Breast epithelium (tissue), 4 donors: ENCODE measurements around the gene NGB. TPM values are rescaled to one million over a fixed set of nuclear protein-coding genes. Genes with fewer than 3 reads are reported as not detected.

Source experiments
- DNase-seq, 2 donors: peaks; one replicate each; pipeline ENCODE4 v3.0.0-alpha.2; 2019; ENCODE audit warnings: low spot score in 2 of 2
- H3K27ac ChIP-seq, 2 donors: fragments of 200-600 bp; sonication (generic) in 1 of 2; one replicate each; pipeline ENCODE4 v1.5.1; 2016 to 2019; ENCODE audit warnings: mild to moderate bottlenecking in 1 of 2
- H3K27me3 ChIP-seq, 2 donors: fragments of 200-600 bp; sonication (generic) in 1 of 2; one replicate each; pipeline versions ENCODE4 v1.5.1 to v1.6.0; 2017 to 2019; ENCODE audit warnings: control low read depth in 1 of 2, mild to moderate bottlenecking in 1 of 2
- H3K36me3 ChIP-seq: fragments of 200-600 bp; one replicate; pipeline ENCODE4 v1.5.1; 2019
- H3K4me1 ChIP-seq, 2 donors: fragments of 200-600 bp; sonication (generic); one replicate each; pipeline ENCODE4 v1.5.1; 2016 to 2019; ENCODE audit warnings: control low read depth in 1 of 2
- H3K4me3 ChIP-seq, 3 donors: fragments of 200-600 bp; sonication (generic); 1 replicate in 2 of 3; 2 replicates in 1 of 3; pipeline ENCODE4 v1.5.1; 2016 to 2019; ENCODE audit warnings: mild to moderate bottlenecking in 3 of 3, moderate library complexity in 2 of 3
- H3K9me3 ChIP-seq, 2 donors: fragments of 200-600 bp; sonication (generic) in 1 of 2; one replicate each; pipeline ENCODE4 v1.5.1; 2016 to 2019; ENCODE audit warnings: control low read depth in 1 of 2
- CTCF ChIP-seq, 3 donors: fragments of 450-650 bp; IDR thresholded peaks; one replicate each; pipeline ENCODE4 v1.5.1; 2016 to 2017; ENCODE audit warnings: antibody characterized with exemption in 3 of 3, mild to moderate bottlenecking in 3 of 3, moderate library complexity in 3 of 3
- POLR2A ChIP-seq: fragments of 450-650 bp; IDR thresholded peaks from one replicate; pipeline ENCODE4 v1.6.1; 2016; ENCODE audit warnings: antibody characterized with exemption, mild to moderate bottlenecking, moderate library complexity
- POLR2AphosphoS5 ChIP-seq, 3 donors: sonication (generic); formaldehyde crosslinking; IDR thresholded peaks; one replicate each; pipeline ENCODE4 v1.6.1; 2017; ENCODE audit warnings: antibody characterized with exemption in 3 of 3
- intact Hi-C: fragments of 100-400 bp; cut with DNase I; formaldehyde crosslinking; loops from one replicate; pipeline ENCODE4 v1.15.1; 2023; ENCODE audit warnings: low total_unique reads
- total RNA-seq, 3 donors: library from RNA; depleted of rRNA; stranded (reverse); fragments of >200 nt; gene quantifications; one replicate each; pipeline ENCODE4 v1.1.0, GENCODE V29; 2016

The NGB gene
- total RNA-seq, 3 donors from 2014 or later: not detected

GRCh38 chr14:77243853-77244252 lies 27.2 kb downstream of the NGB start:
- Histone ChIP-seq H3K9me3 (no peaks in the 10 kb centered on the region), H3K4me3 (no peak overlapping the region), H3K4me1 (no peaks in the 10 kb centered on the region), H3K27ac (no peak overlapping the region), H3K27me3 (no peaks in the 10 kb centered on the region), H3K36me3 (no peaks in the 10 kb centered on the region)
- TF ChIP-seq POLR2AphosphoS5 (IDR thresholded peaks at IDR 0.05) (no peak), CTCF (IDR thresholded peaks at IDR 0.05) (no peak), POLR2A (no peak)
- DNase-seq: no peak
- intact Hi-C loops: no loop called here

- Histone ChIP-seq H3K27me3 (no peaks in the 10 kb centered on the region), H3K36me3 (no peaks in the 10 kb centered on the region), H3K4me1 (no peaks in the 10 kb centered on the region), H3K9me3 (no peaks in the 10 kb centered on the region), H3K4me3 (no peak overlapping the region), H3K27ac (no peak overlapping the region)
- TF ChIP-seq POLR2A (no peak), POLR2AphosphoS5 (IDR thresholded peaks at IDR 0.05) (no peak), CTCF (IDR thresholded peaks at IDR 0.05) (no peak)
- no peak for DNase-seq
- intact Hi-C loops: no loop called here
Measured at GRCh38 chr14:77242752-77243151, 28.3 kb downstream of the NGB start.

GRCh38 chr14:77241955-77242354 lies 29.1 kb downstream of the NGB start:
- no peaks in the 10 kb centered on the region for H3K4me1 ChIP-seq
- H3K27me3 ChIP-seq: no peaks in the 10 kb centered on the region
- no peak for TF ChIP-seq CTCF (IDR thresholded peaks at IDR 0.05)
- no peak for TF ChIP-seq POLR2AphosphoS5 (IDR thresholded peaks at IDR 0.05)
- TF ChIP-seq POLR2A: no peak
- no peaks in the 10 kb centered on the region for H3K9me3 ChIP-seq
- no peak overlapping the region for H3K4me3 ChIP-seq
- intact Hi-C loops: no loop called here
- no peak for DNase-seq
- H3K27ac ChIP-seq: no peak overlapping the region
- H3K36me3 ChIP-seq: no peaks in the 10 kb centered on the region

GRCh38 chr14:77240336-77240915 lies 30.6 kb downstream of the NGB start:
- Histone ChIP-seq H3K27ac (no peak overlapping the region), H3K4me1 (no peaks in the 10 kb centered on the region), H3K36me3 (no peaks in the 10 kb centered on the region), H3K9me3 (no peaks in the 10 kb centered on the region), H3K27me3 (no peaks in the 10 kb centered on the region), H3K4me3 (no peak overlapping the region)
- intact Hi-C loops: no loop called here
- DNase-seq: no peak
- TF ChIP-seq CTCF (IDR thresholded peaks at IDR 0.05): no peak

GRCh38 chr14:77239412-77239811 lies 31.6 kb downstream of the NGB start:
- Histone ChIP-seq H3K36me3 (no peaks in the 10 kb centered on the region), H3K9me3 (no peaks in the 10 kb centered on the region), H3K4me1 (no peaks in the 10 kb centered on the region), H3K27ac (no peak overlapping the region), H3K27me3 (no peaks in the 10 kb centered on the region), H3K4me3 (no peak overlapping the region)
- intact Hi-C loops: loop anchor here (10.0 kb wide), 1 partner anchor 735 kb away; no protein-coding TSS in a partner anchor
- no peak for DNase-seq
- TF ChIP-seq POLR2AphosphoS5 (IDR thresholded peaks at IDR 0.05) (no peak), POLR2A (no peak), CTCF (IDR thresholded peaks at IDR 0.05) (no peak)
